Tibial nerve (tissue), 3 donors: Measurements from ENCODE around the gene LMLN.

Source experiments
- POLR2A ChIP-seq, 2 donors: fragments of 450-650 bp; IDR thresholded peaks; one replicate each; pipeline ENCODE4 v1.6.1; 2017; ENCODE audit warnings: antibody characterized with exemption in 2 of 2, mild to moderate bottlenecking in 2 of 2, moderate library complexity in 2 of 2
- TF ChIP-seq, protein P1 (sequence below), 5 experiments: fragments of 200-600 bp in 3 of 5; fragments of 450-650 bp in 2 of 5; sonication (generic) in 3 of 5; IDR thresholded peaks; one replicate each; pipeline ENCODE4 v1.5.1; 2016 to 2019; ENCODE audit warnings: antibody characterized with exemption in 5 of 5, mild to moderate bottlenecking in 3 of 5, moderate library complexity in 2 of 5

GRCh38 chr3:197959500-197959890 lies 522 bp upstream of the LMLN start:
- TF ChIP-seq, protein P1, sequence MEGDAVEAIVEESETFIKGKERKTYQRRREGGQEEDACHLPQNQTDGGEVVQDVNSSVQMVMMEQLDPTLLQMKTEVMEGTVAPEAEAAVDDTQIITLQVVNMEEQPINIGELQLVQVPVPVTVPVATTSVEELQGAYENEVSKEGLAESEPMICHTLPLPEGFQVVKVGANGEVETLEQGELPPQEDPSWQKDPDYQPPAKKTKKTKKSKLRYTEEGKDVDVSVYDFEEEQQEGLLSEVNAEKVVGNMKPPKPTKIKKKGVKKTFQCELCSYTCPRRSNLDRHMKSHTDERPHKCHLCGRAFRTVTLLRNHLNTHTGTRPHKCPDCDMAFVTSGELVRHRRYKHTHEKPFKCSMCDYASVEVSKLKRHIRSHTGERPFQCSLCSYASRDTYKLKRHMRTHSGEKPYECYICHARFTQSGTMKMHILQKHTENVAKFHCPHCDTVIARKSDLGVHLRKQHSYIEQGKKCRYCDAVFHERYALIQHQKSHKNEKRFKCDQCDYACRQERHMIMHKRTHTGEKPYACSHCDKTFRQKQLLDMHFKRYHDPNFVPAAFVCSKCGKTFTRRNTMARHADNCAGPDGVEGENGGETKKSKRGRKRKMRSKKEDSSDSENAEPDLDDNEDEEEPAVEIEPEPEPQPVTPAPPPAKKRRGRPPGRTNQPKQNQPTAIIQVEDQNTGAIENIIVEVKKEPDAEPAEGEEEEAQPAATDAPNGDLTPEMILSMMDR (IDR thresholded peaks at IDR 0.05), result no peak
- no peak for TF ChIP-seq POLR2A (IDR thresholded peaks at IDR 0.05)
